Measurements from ENCODE around the gene SLC51B. TPM values are rescaled to one million over a fixed set of nuclear protein-coding genes. Genes with fewer than 3 reads are reported as not detected.
A peak's percentile ranks its signal among the peaks of the same experiment; 100 is the strongest.
"Not testable (repeated sequence)": the region's sequence is repeated elsewhere in the genome, so short reads cannot be mapped to it uniquely, and the experiment has no call there.

Gene SLC51B
- polyA plus RNA-seq, 10 donors: 1.2 to 2.3 (median 1.6) TPM

DNA sequence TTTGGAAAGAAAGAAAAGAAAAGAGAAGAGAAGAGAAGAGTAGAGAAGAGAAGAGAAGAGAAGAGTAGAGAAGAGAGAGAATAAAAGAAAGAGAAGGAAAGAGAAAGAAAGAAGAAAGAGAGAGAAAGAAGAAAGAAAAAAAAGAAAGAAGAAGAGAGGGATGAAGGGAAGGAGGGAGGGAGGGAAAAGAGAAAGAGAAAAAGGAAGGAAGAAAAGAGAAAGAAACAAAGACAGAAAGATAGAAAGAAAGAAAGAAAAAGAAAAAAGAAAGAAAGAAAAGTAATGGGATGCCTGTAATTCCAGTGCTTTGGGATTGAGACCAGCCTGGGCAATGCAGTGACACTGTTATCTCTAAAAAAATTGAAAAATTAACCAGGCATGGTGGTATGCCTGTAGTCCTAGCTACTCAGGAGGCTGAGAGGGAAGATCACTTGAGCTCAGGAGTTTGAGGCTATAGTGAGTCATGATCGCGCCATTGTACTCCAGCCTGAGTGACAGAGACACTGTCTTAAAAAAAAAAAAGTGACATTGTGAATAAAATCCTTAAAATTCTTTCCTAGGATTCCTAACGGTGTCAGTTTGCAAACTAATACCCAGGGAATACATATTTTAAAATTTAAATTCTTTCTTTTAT is 20.9 kb downstream of the SLC51B start:
- DNase-seq: no peak

DNA sequence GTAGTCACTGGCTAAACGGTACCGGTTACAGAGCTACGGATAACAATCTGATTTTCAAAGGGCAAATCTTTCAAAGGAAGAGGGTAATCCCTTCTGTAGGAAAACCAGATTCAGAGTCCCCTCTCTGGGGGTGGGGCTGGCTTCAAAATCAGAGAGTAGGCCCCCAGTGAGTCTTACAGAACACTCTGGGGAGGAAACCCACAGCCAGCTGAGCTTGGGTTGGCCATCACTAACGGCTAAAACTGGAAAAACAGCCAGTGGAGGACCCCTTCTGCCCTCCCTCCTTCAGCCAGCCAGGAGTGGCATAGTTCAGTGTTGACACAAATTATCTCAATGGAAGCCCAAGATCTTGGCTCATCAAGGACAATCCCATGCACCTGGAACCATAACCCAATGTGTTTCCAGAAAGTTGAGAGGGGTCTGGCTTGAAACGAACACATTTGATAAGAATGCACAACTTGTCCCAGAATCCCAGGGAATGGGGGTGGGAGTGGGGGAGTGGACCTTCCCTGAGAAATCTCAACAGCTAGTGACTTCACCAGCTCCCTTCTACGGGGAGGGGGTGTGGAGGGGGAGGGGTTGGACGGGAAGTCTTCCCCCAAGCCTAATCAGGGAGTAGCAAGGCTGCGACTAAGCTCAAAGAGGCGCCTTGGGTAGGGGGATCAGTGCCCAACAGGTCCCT is 21.6 kb downstream of the SLC51B start:
- peak in 1 of 3 donors; percentile 71 for DNase-seq

DNA sequence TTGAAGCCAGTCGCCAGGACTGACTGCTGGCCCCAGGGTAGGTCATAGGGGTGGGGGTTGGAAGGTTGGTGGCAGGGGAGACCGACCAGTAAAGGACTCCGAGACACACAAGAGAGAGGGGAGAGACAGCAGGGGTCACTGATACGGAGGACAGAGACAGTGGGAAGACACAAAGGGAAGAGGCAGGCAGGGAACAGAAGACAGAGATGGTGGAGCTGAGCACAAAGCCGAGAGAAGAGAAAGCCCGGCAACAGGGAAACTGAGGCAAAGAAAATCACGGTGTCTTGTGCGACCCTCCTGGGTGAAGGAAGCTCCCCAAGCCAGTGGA is 22.1 kb downstream of the SLC51B start:
- DNase-seq: no peak

- DNase-seq: peak in 1 of 3 donors; percentile 66
Observed at GRCh38 chr15:65067645-65068402, 22.6 kb downstream of the SLC51B start, which contains the start of gene RASL12. RASL12 (minus strand) TSS chr15:65067991; CDS start chr15:65067835, 156 bp downstream.

DNA sequence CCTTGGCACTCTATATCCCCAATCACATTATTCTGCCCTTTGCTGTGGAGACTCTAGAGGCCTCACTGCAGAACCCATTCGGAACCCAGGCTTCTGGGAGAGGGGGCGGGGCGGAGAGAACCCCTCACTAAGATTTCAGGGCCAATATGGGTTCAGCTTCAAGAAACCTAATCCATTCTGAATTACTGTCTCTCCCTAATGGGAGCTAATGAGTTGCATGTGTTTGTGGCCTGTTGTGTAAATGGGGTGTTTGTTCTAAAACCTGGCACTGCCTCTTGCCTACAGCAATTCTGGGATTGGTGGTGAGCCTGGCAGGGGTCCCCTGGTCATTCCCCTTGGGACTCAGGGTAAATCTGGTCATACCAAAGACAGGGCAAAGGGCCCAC is 23.2 kb downstream of the SLC51B start:
- no peak for DNase-seq

DNA sequence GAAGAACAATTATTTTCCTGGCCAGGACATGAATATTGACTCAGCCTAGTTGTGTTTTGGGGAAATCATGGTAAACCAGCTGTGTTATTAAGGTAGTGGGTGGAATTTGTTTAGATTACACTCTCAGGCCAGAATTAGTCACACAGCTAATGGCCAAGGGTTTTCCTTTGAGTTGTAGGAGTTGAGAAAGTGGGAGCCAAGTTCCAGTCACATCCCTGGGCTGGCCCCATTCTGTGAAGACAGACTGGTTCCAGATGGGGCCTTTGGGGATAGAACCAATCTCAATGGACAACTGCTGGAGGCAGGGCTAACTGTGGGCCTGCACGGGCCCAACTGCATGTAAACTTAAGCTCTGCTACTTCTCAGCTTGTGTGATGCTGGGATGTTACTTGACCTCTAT is 24.0 kb downstream of the SLC51B start:
- peak in 1 of 3 donors; percentile 80 for DNase-seq

DNA sequence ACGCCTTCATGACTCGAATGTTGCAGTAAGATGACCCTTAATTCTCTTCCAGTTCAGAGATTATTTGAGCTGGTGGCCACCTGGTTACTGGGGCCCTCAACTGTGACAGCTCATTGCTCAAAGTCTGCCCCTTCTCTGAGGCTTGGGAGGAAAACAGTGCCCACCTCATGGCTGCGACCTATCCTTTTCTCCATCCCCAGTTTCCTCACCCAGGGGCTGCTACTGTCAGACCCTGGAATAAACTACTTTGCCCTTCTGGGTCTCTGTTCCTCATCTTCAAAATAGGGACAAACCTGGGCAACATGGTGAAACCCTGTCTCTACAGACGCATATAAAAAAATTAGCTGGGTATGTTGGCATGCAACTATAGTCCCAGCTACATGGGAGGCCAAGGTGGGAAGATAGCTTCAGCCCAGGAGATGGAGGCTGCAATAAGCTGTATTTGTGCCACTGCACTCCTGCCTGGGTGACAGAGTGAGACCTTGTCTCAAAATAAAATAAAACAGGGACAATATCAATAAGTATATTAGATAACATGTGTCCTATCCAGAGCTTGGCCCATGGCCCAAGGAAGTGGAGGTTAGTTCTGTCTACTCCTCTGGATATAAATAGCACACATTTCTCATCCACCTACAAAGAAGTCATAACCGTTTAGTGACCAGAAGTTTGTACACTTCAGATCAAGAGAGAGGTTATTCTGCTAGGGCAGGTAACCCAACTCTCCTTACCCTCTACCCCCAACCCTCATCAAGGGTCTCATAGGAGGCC is 24.8 kb downstream of the SLC51B start:
- DNase-seq: no peak

DNA sequence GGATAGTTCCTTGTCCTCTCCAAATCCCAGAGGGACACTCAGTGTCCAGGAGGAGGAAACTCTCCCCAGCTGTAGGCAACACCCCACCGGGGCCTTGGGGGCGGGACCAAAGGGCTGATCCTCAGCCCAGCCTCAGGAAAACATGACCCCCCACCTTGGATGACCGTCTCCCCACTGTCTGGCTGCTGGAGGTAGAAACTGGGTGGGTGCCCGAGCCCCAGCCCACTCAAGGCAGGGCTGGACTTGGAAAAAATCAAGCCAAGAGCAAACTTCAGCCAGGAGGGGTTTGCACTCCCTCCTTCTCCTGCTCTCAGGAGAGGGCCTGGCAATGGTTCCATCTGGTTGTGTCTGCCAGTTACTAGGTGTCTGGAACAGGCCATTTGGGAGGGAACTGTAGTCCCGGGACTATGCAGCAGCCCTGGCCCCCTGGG is 26.2 kb downstream of the SLC51B start:
- DNase-seq: peak in 1 of 3 donors; percentile 79

DNA sequence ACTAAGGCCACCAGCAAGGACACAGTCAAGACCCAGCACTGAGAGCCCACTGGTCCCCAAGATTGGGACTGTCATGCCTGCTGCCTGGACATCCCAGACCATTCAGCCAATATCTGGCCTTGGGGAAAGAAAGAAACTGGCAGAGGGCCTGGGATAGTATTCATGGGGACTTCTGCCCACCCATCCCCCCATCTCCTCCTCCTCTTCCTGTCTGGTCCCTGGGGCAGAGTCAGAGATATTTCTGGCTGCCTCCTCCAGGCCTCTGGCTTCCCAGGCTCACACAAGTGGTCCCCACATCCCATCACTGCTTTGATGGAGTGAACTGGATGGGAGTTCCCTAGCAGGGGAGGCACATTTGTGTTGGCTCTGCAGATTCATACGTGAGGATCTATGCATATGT is 26.8 kb downstream of the SLC51B start:
- DNase-seq: peak in 1 of 3 donors; percentile 79

DNA sequence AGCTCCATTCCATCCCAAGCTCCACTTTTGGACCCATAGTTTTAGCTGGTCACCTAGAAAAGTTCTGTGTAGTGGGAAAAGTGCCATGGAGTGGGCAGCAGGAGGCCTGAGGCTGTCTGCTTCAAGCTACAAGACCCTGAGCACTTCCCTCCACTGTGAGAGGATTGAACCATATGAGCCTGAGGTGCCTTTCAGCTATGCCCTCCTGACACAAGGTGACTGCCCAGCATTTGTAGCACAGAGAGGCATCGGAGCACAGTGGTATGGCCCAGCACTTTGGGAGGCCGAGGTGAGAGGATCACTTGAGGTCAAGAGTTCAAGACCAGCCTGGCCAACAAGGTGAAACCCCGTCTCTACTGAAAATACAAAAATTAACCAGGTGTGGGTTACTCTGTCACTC is 27.4 kb downstream of the SLC51B start:
- DNase-seq: no peak

DNA sequence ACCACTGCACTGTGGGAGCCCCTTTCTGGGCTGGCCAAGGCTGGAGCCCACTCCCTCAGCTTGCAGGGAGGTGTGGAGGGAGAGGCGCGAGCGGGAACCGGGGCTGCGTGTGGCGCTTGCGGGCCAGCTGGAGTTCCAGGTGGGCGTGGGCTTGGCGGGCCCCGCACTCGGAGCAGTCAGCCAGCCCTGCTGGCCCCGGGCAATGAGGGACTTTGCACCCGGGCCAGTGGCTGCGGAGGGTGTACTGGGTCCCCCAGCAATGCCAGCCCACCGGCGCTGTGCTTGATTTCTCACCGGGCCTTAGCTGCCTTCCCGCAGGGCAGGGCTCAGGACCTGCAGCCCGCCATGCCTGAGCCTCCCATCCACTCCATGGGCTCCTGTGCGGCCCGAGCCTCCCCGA is 29.8 kb downstream of the SLC51B start:
- not testable (repeated sequence) for DNase-seq

DNA sequence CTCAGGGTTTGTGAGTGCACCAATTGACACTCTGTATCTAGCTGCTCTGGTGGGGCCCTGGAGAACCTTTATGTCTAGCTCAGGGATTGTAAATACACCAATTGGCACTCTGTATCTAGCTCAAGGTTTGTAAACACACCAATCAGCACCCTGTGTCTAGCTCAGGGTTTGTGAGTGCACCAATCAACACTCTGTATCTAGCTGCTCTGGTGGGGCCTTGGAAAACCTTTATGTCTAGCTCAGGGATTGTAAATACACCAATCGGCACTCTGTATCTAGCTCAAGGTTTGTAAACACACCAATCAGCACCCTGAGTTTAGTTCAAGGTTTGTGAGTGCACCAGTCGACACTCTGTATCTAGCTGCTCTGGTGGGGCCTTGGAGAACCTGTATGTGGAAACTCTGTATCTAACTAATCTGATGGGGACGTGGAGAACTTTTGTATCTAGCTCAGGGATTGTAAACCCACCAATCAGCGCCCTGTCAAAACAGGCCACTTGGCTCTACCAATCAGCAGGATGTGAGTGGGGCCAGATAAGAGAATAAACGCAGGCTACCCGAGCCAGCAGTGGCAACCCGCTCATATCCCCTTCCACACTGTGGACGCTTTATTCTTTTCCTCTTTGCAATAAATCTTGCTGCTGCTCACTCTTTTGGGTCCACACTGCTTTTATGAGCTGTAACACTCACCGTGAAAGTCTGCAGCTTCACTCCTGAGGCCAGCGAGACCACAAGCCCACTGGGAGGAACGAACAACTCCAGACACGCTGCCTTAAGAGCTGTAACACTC is 30.6 kb downstream of the SLC51B start:
- DNase-seq: not testable (repeated sequence)

- DNase-seq: no peak
Observed at GRCh38 chr15:65076486-65077290, 31.5 kb downstream of the SLC51B start, which contains the start of gene KBTBD13. KBTBD13 (plus strand) TSS chr15:65076746; CDS start chr15:65076816, 70 bp downstream.

DNA sequence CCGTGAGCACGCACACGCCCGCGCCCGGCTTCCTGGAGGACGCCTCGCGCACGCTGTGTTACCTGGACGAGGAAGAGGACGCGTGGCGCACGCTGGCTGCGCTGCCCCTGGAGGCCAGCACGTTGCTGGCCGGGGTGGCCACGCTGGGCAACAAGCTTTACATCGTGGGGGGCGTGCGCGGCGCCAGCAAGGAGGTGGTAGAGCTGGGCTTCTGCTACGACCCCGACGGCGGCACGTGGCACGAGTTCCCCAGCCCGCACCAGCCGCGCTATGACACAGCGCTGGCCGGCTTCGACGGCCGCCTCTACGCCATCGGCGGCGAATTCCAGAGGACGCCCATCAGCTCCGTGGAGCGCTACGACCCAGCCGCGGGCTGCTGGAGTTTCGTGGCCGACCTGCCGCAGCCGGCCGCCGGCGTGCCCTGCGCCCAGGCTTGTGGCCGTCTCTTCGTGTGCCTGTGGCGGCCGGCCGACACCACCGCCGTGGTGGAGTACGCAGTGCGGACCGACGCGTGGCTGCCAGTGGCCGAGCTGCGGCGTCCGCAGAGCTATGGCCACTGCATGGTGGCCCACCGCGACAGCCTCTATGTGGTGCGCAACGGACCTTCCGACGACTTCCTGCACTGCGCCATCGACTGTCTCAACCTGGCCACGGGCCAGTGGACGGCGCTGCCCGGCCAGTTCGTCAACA is 32.2 kb downstream of the SLC51B start:
- DNase-seq: no peak

DNA sequence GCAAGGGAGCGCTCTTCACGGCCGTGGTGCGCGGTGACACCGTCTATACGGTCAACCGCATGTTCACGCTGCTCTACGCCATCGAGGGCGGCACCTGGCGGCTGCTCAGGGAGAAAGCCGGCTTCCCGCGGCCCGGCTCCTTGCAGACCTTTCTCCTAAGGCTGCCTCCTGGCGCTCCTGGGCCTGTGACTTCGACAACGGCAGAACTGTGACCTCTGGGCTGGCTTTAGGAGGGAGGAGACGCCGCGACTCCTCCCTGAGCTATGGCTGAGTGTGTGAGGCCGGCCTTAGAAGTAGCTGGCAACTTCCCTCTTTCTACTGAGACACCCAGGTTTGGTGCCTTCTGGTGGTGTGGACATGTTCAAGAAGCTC is 32.8 kb downstream of the SLC51B start:
- DNase-seq: peak in 2 of 3 donors; percentile 64 to 81

DNA sequence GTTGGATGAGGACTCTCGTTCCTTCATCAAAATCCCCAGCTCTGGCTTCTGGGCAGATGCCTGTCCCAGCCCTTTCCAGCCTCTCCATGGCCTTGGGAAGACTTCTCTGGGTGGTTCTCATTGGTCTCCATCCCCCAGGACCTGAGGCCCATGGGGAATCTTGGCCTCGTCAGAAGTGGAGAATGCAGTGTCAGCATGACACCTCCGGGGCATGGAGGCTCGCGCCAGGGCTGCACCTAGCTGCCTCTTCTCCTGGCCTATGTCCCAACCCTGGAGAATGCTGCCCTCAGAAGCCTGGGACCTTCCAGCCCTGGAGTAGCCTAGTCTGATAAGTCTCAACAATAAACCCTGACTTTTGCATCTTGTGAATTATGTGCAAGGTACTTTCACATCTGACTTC is 34.4 kb downstream of the SLC51B start:
- no peak for DNase-seq

- no peak for DNase-seq
Observed at GRCh38 chr15:65081270-65081669, 36.1 kb downstream of the SLC51B start.

GRCh38 chr15:65081758-65082157 is 36.6 kb downstream of the SLC51B start:
- DNase-seq: no peak

DNA sequence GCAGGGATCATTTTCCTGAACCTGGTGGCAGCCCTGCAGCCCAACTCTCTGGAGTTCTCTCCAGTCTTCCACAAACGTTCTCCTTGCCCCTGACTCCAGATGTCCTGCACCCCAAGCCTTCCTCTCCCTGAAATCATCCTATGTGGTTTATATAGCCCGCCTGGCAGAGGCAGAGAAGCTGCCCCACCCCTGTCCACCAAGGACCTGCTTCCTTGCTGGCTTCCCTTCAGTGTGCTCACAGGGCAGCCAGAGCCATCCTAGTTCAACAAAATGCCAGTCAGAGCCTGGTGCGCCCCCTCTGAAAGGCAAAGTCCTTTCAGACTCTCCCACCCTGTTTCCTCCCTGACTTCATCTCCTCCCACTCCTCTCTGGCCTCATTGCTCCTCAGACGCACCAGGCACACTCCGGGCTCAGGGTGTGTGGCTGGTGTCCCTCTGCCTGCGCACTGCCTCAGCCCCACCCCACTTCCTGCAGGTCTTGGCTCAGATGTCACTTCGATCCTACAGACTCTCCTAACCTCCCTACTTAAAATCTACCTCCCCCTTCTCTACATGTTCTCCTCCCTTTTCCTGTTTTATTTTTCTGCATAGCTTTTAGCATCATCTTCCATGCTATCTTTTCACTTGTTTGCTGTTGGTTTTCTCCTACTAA is 37.2 kb downstream of the SLC51B start:
- DNase-seq: no peak
